Ovary (tissue), 3 donors: Measurements from ENCODE around the gene KDM1A.

Experiments
- EP300 ChIP-seq: sonication (generic); formaldehyde crosslinking; IDR thresholded peaks from one replicate; pipeline ENCODE4 v1.6.1; 2017; ENCODE audit warnings: antibody characterized with exemption
- POLR2A ChIP-seq: fragments of 450-650 bp; IDR thresholded peaks from one replicate; pipeline ENCODE4 v1.6.1; 2017; ENCODE audit warnings: antibody characterized with exemption, mild to moderate bottlenecking, moderate library complexity
- TF ChIP-seq, protein P1 (sequence below), 3 donors: fragments of 450-650 bp in 2 of 3; fragments of 200-600 bp in 1 of 3; IDR thresholded peaks; one replicate each; pipeline versions ENCODE4 v1.5.1 to v1.8.0; 2016 to 2022; ENCODE audit warnings: antibody characterized with exemption in 3 of 3, mild to moderate bottlenecking in 1 of 3
- donor health status: DM: no; HTN: no; CAD: no.

DNA sequence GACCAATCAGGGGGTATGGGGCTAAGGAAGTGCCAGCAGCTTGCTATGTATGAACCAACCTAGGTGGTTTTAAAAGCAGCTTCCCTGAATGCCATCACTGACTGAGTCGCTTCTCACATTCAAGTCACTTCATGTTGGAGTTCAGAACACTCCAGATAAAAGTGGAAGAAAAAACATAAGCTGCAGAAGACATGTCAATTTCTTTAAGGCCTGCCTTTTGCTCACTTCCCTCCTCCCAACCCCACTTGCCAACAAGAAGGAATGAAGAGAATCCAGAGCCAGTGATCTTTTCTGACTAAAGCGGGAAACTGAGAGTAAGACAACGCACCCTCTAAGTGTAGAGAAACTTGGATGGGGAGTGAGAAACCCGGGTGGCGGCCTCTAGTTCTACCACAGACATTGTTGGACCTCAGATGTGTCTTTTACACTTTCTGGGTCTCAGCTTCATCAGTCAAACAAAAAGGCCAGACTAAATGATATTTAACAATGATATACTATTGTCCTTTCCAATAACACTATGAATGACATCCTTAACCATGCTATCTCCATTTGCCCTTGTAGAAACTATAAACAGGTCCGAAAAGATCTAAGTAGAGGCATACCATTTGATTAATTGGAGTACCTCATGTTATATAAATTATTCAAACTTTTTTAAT, 95.3 kb downstream of the KDM1A start:
- TF ChIP-seq, protein P1, sequence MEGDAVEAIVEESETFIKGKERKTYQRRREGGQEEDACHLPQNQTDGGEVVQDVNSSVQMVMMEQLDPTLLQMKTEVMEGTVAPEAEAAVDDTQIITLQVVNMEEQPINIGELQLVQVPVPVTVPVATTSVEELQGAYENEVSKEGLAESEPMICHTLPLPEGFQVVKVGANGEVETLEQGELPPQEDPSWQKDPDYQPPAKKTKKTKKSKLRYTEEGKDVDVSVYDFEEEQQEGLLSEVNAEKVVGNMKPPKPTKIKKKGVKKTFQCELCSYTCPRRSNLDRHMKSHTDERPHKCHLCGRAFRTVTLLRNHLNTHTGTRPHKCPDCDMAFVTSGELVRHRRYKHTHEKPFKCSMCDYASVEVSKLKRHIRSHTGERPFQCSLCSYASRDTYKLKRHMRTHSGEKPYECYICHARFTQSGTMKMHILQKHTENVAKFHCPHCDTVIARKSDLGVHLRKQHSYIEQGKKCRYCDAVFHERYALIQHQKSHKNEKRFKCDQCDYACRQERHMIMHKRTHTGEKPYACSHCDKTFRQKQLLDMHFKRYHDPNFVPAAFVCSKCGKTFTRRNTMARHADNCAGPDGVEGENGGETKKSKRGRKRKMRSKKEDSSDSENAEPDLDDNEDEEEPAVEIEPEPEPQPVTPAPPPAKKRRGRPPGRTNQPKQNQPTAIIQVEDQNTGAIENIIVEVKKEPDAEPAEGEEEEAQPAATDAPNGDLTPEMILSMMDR (IDR thresholded peaks at IDR 0.05), result no peak
- TF ChIP-seq EP300, result no peak
- TF ChIP-seq POLR2A, result no peak
